Lower lobe of right lung (tissue), 2 donors: ENCODE measurements around the gene LPCAT4. TPM values are rescaled to one million over a fixed set of nuclear protein-coding genes. Genes with fewer than 3 reads are reported as not detected.

Source experiments
- ATAC-seq, 2 donors: fragments of 200-7000 bp; cut with Tn5 transposase; one replicate each; pipeline ENCODE4 v1.9.1; 2020 to 2022; ENCODE audit warnings: mild to moderate bottlenecking in 2 of 2, moderate library complexity in 2 of 2
- DNase-seq: peaks from one replicate; pipeline ENCODE4 v3.0.0-alpha.2; 2020
- H3K27ac ChIP-seq: fragments of 200-600 bp; one replicate; pipeline ENCODE4 v1.8.0; 2022
- H3K27me3 ChIP-seq: fragments of 200-600 bp; one replicate; pipeline ENCODE4 v1.8.0; 2022; ENCODE audit warnings: low read depth
- H3K36me3 ChIP-seq: fragments of 200-600 bp; one replicate; pipeline ENCODE4 v1.8.0; 2022; ENCODE audit warnings: mild to moderate bottlenecking
- H3K4me1 ChIP-seq: fragments of 200-600 bp; one replicate; pipeline ENCODE4 v1.8.0; 2022
- H3K4me3 ChIP-seq: fragments of 200-600 bp; one replicate; pipeline ENCODE4 v1.8.0; 2022; ENCODE audit warnings: mild to moderate bottlenecking
- H3K9me3 ChIP-seq: fragments of 200-600 bp; one replicate; pipeline ENCODE4 v1.8.0; 2022
- CTCF ChIP-seq: fragments of 200-600 bp; IDR thresholded peaks from one replicate; pipeline ENCODE4 v1.8.0; 2022; ENCODE audit warnings: antibody characterized with exemption, mild to moderate bottlenecking
- intact Hi-C: fragments of 100-400 bp; cut with DNase I; formaldehyde crosslinking; loops from one replicate; pipeline ENCODE4 v1.11.0; 2022
- total RNA-seq: library from RNA; stranded (reverse); fragmentation: NEBNext Ultra II Directional; extraction: Animal tissue kit (Norgen Biotek cat#: 25700); gene quantifications from one replicate; pipeline ENCODE4 v1.2.1, GENCODE V29; 2021
- donor health status: DM: no; HTN: yes; CAD: no; lungs with severe emphysema.

Gene LPCAT4
- total RNA-seq, 1 donor from 2014 or later = 37.0 TPM

- Histone ChIP-seq H3K27ac (peak overlapping the region; percentile 92), H3K4me1 (peaks cover 49% of the 10 kb centered on the region), H3K27me3 (no peaks in the 10 kb centered on the region), H3K4me3 (peak overlapping the region; percentile 67), H3K36me3 (peaks cover 7% of the 10 kb centered on the region), H3K9me3 (no peaks in the 10 kb centered on the region)
- DNase-seq (no peak), ATAC-seq (no peak)
- intact Hi-C loops = no loop called here
- no peak for TF ChIP-seq CTCF
These were observed 32.3 kb downstream of the LPCAT4 start for GRCh38 chr15:34334672-34335071.

GRCh38 chr15:34332553-34333120 lies 34.4 kb downstream of the LPCAT4 start:
- intact Hi-C loops = no loop called here
- Histone ChIP-seq H3K9me3 (no peaks in the 10 kb centered on the region), H3K4me1 (peaks cover 37% of the 10 kb centered on the region), H3K4me3 (no peak overlapping the region), H3K27me3 (no peaks in the 10 kb centered on the region), H3K36me3 (no peaks in the 10 kb centered on the region), H3K27ac (peak overlapping the region; percentile 92)
- DNase-seq (no peak), ATAC-seq (no peak)
- no peak for TF ChIP-seq CTCF

GRCh38 chr15:34331809-34332208 lies 35.2 kb downstream of the LPCAT4 start:
- Histone ChIP-seq H3K27me3 (no peaks in the 10 kb centered on the region), H3K27ac (no peak overlapping the region), H3K4me1 (peaks cover 34% of the 10 kb centered on the region), H3K36me3 (no peaks in the 10 kb centered on the region), H3K4me3 (no peak overlapping the region), H3K9me3 (no peaks in the 10 kb centered on the region)
- no peak for DNase-seq
- no peak for TF ChIP-seq CTCF
- ATAC-seq = no peak
- intact Hi-C loops = no loop called here

GRCh38 chr15:34330279-34330678 lies 36.7 kb downstream of the LPCAT4 start:
- ATAC-seq (no peak), DNase-seq (no peak)
- H3K4me3 ChIP-seq = no peak overlapping the region
- intact Hi-C loops = no loop called here
- H3K9me3 ChIP-seq = no peaks in the 10 kb centered on the region
- no peaks in the 10 kb centered on the region for H3K27me3 ChIP-seq
- no peak for TF ChIP-seq CTCF
- no peak overlapping the region for H3K27ac ChIP-seq
- no peaks in the 10 kb centered on the region for H3K36me3 ChIP-seq
- H3K4me1 ChIP-seq = peaks cover 18% of the 10 kb centered on the region

- no peak for DNase-seq
- Histone ChIP-seq H3K9me3 (no peaks in the 10 kb centered on the region), H3K27ac (no peak overlapping the region), H3K27me3 (no peaks in the 10 kb centered on the region), H3K4me1 (peaks cover 12% of the 10 kb centered on the region), H3K4me3 (no peak overlapping the region), H3K36me3 (no peaks in the 10 kb centered on the region)
- TF ChIP-seq CTCF = no peak
- intact Hi-C loops = no loop called here
- no peak for ATAC-seq
These were observed 38.0 kb downstream of the LPCAT4 start for GRCh38 chr15:34329006-34329405.
